Liver (tissue), 3 donors: ENCODE data around the gene PLA2G4E.

Experiments used
- ATF3 ChIP-seq: IDR thresholded peaks from 2 replicates; pipeline ENCODE4 v1.6.1; 2016; ENCODE audit warnings: antibody characterized with exemption
- EGR1 ChIP-seq, 2 donors: IDR thresholded peaks; 2 replicates each; pipeline ENCODE4 v1.6.1; 2016 to 2018; ENCODE audit warnings: antibody characterized with exemption in 2 of 2, low read depth in 2 of 2
- HNF4A ChIP-seq, 2 donors: conservative IDR thresholded peaks; 2 replicates each; pipeline ENCODE4 v1.6.1; 2016; ENCODE audit warnings: antibody characterized with exemption in 2 of 2, mild to moderate bottlenecking in 2 of 2
- MAX ChIP-seq: IDR thresholded peaks from 2 replicates; pipeline ENCODE4 v1.6.1; 2016; ENCODE audit warnings: antibody characterized with exemption
- RXRA ChIP-seq, 2 donors: IDR thresholded peaks; 2 replicates each; pipeline ENCODE4 v1.6.1; 2017 to 2018; ENCODE audit warnings: antibody characterized with exemption in 2 of 2, mild to moderate bottlenecking in 1 of 2
- TAF1 ChIP-seq: conservative IDR thresholded peaks from 2 replicates; pipeline ENCODE4 v1.6.1; 2016; ENCODE audit warnings: antibody characterized with exemption, mild to moderate bottlenecking
- YY1 ChIP-seq: IDR thresholded peaks from 2 replicates; pipeline ENCODE4 v1.6.1; 2016; ENCODE audit warnings: antibody characterized with exemption, mild to moderate bottlenecking
- TF ChIP-seq, protein P1 (sequence below): fragments of 150-350 bp; IDR thresholded peaks from 2 replicates; pipeline ENCODE4 v1.5.1; 2017; ENCODE audit warnings: improper control_type of control experiment, low read depth, low read length; ENCODE audit not compliant: missing input control
- donor health status: healthy.
- donor health status: healthy.

DNA sequence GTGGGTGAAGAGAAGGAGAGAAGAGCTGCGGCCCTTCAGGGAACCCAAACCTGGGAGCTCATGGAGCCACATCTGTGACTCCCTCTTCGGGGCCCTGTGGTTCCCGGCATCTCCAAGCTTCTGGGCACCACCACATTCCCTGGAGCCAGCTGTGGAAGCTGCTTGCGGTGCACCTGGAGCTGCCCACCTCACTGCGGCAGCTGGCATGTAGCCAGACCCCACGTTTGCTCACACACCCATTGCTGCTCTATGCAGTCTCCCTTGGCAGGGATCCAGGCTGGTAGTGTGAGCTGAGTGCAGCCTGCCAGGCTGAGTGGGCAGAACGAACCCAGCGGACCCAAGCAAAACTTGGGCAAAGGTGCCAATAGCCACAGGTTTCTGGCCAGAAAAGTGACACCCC is 16.8 kb upstream of the PLA2G4E start:
- TF ChIP-seq ATF3 (no peak), MAX (no peak), EGR1 (IDR thresholded peaks at IDR 0.05; ENCODE audit: low read depth in 2 of 2) (no peak), YY1 (no peak), RXRA (IDR thresholded peaks at IDR 0.05) (no peak), TAF1 (no peak), HNF4A (conservative IDR thresholded peaks at IDR 0.05) (no peak)
- TF ChIP-seq, protein P1, sequence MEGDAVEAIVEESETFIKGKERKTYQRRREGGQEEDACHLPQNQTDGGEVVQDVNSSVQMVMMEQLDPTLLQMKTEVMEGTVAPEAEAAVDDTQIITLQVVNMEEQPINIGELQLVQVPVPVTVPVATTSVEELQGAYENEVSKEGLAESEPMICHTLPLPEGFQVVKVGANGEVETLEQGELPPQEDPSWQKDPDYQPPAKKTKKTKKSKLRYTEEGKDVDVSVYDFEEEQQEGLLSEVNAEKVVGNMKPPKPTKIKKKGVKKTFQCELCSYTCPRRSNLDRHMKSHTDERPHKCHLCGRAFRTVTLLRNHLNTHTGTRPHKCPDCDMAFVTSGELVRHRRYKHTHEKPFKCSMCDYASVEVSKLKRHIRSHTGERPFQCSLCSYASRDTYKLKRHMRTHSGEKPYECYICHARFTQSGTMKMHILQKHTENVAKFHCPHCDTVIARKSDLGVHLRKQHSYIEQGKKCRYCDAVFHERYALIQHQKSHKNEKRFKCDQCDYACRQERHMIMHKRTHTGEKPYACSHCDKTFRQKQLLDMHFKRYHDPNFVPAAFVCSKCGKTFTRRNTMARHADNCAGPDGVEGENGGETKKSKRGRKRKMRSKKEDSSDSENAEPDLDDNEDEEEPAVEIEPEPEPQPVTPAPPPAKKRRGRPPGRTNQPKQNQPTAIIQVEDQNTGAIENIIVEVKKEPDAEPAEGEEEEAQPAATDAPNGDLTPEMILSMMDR, result no peak
